ENCODE data around the gene ZNF655.
A peak's percentile ranks its signal among the peaks of the same experiment; 100 is the strongest.

Gene ZNF655

GRCh38 chr7:99619571-99620130, 61.2 kb downstream of the ZNF655 start:
- DNase-seq (ENCODE audit: low spot score) = peak; percentile 47
- Histone ChIP-seq H3K27ac (no peak overlapping the region), H3K4me3 (no peak overlapping the region)
- TF ChIP-seq CTCF (IDR thresholded peaks at IDR 0.05) = no peak

- Histone ChIP-seq H3K27ac (no peak overlapping the region), H3K4me3 (no peak overlapping the region)
- DNase-seq (ENCODE audit: low spot score) = peak; percentile 33
- no peak for TF ChIP-seq CTCF (IDR thresholded peaks at IDR 0.05)
Measured at GRCh38 chr7:99621271-99621670, 62.8 kb downstream of the ZNF655 start.

GRCh38 chr7:99622596-99622995, 64.2 kb downstream of the ZNF655 start:
- TF ChIP-seq CTCF (IDR thresholded peaks at IDR 0.05) = no peak
- DNase-seq (ENCODE audit: low spot score) = peak; percentile 28
- H3K4me3 ChIP-seq = no peak overlapping the region
- H3K27ac ChIP-seq = no peak overlapping the region

GRCh38 chr7:99623091-99623693, 64.8 kb downstream of the ZNF655 start:
- Histone ChIP-seq H3K4me3 (no peak overlapping the region), H3K27ac (no peak overlapping the region)
- DNase-seq (ENCODE audit: low spot score) = peak; percentile 40
- TF ChIP-seq CTCF (IDR thresholded peaks at IDR 0.05) = no peak

GRCh38 chr7:99623702-99624447, 65.4 kb downstream of the ZNF655 start:
- DNase-seq (ENCODE audit: low spot score) = peak; percentile 28
- Histone ChIP-seq H3K27ac (no peak overlapping the region), H3K4me3 (no peak overlapping the region)
- TF ChIP-seq CTCF (IDR thresholded peaks at IDR 0.05) = no peak

GRCh38 chr7:99624484-99624883, 66.0 kb downstream of the ZNF655 start:
- DNase-seq (ENCODE audit: low spot score) = peak; percentile 45
- H3K4me3 ChIP-seq = no peak overlapping the region
- no peak for TF ChIP-seq CTCF (IDR thresholded peaks at IDR 0.05)

GRCh38 chr7:99625321-99625720, 66.9 kb downstream of the ZNF655 start:
- no peak for DNase-seq (ENCODE audit: low spot score)
- TF ChIP-seq CTCF (IDR thresholded peaks at IDR 0.05) = no peak
- Histone ChIP-seq H3K4me3 (no peak overlapping the region), H3K27ac (no peak overlapping the region)

More at GRCh38 chr7:99624484-99624883, 66.0 kb downstream of the ZNF655 start:
- no peak overlapping the region for H3K27ac ChIP-seq

All from coronary artery (tissue), 2 donors.